GM18502 (cell line): Measurements from ENCODE around the gene CHKB.

Source experiments
- ATAC-seq: cut with Tn5 transposase; IDR thresholded peaks from one replicate; pipeline ENCODE4 v1.9.1; 2021; ENCODE audit warnings: mild to moderate bottlenecking; ENCODE audit not compliant: unreplicated experiment, poor library complexity

CHKB gene

GRCh38 chr22:50600967-50601668 is 18.5 kb upstream of the CHKB start:
- ATAC-seq, result no peak

GRCh38 chr22:50600538-50600937 is 17.9 kb upstream of the CHKB start, which contains the start of gene MAPK8IP2:
Gene MAPK8IP2, plus strand, starts transcription at chr22:50600793. Its CDS starts 26 bp downstream, at chr22:50600819.
- no peak for ATAC-seq

GRCh38 chr22:50599816-50600455 is 17.3 kb upstream of the CHKB start:
- no peak for ATAC-seq

GRCh38 chr22:50597097-50597496 is 14.4 kb upstream of the CHKB start:
- no peak for ATAC-seq

GRCh38 chr22:50595189-50595588 is 12.5 kb upstream of the CHKB start:
- ATAC-seq, result no peak

GRCh38 chr22:50587407-50587806 is 4.8 kb upstream of the CHKB start:
- ATAC-seq, result no peak

GRCh38 chr22:50586416-50586815 is 3.8 kb upstream of the CHKB start:
- no peak for ATAC-seq

GRCh38 chr22:50585781-50586180 is 3.1 kb upstream of the CHKB start:
- ATAC-seq, result no peak

- no peak for ATAC-seq
These were observed 2.6 kb upstream of the CHKB start for GRCh38 chr22:50585238-50585637.

- no peak for ATAC-seq
These were observed 1.8 kb upstream of the CHKB start for GRCh38 chr22:50584106-50585096.

- peak; percentile 31 for ATAC-seq
These were observed 729 bp upstream of the CHKB start for GRCh38 chr22:50583294-50583861.

- ATAC-seq, result no peak
These were observed 628 bp downstream of the CHKB start for GRCh38 chr22:50581950-50582492.

- ATAC-seq, result no peak
These were observed 1.4 kb downstream of the CHKB start for GRCh38 chr22:50581031-50581949.

- no peak for ATAC-seq
These were observed 2.9 kb downstream of the CHKB start for GRCh38 chr22:50579752-50580151.

- no peak for ATAC-seq
These were observed 3.8 kb downstream of the CHKB start for GRCh38 chr22:50578776-50579310.

- ATAC-seq, result no peak
These were observed 4.5 kb downstream of the CHKB start, which contains the start of gene CPT1B for GRCh38 chr22:50577987-50578775. Gene CPT1B, minus strand, starts transcription at chr22:50578427. Its CDS starts 512 bp downstream, at chr22:50577915.

GRCh38 chr22:50577697-50577986 is 5.0 kb downstream of the CHKB start:
- ATAC-seq, result no peak
